ENCODE measurements around the gene AGAP1. TPM values are rescaled to one million over a fixed set of nuclear protein-coding genes. Genes with fewer than 3 reads are reported as not detected.

AGAP1 gene
- total and polyA plus RNA-seq, 2 donors (not counting 3 experiments of a cell fraction or from before 2014, with no cell fraction given) = 10.2 to 20.9 TPM

GRCh38 chr2:235806986-235807750, 313.3 kb downstream of the AGAP1 start:
- no peak overlapping the region for H3K9ac ChIP-seq (replicated peaks; ENCODE audit: extremely low read depth, insufficient read depth, low read length)
- CTCF ChIA-PET = interaction anchor here (3.7 to 4.2 kb wide), 2 partner anchors 371 to 374 kb away, joined by 19 to 22 read pairs; no protein-coding TSS in a partner anchor
- H3K4me1 ChIP-seq (ENCODE audit: control insufficient read depth, extremely low read depth, insufficient read depth, low read length) = no peaks in the 10 kb centered on the region
- POLR2A ChIA-PET = no interaction called here
- no peaks in the 10 kb centered on the region for H3K79me2 ChIP-seq (ENCODE audit: control insufficient read depth, insufficient read depth, low read length)
- no peak overlapping the region for H2AFZ ChIP-seq (ENCODE audit: low read depth, low read length)
- dilution Hi-C loops (cut with MboI; ENCODE audit: extremely low pct_ligation_motif_present, low sequenced_read_pairs) = no loop called here
- H3K27ac ChIP-seq (ENCODE audit: insufficient read depth, low read depth, low read length) = no peak overlapping the region
- intact Hi-C loops (cut with micrococcal nuclease) = no loop called here
- H3K9me1 ChIP-seq (replicated peaks; ENCODE audit: control insufficient read depth, extremely low read depth, insufficient read depth, low read length) = no peaks in the 10 kb centered on the region
- H3K9me3 ChIP-seq (replicated peaks; ENCODE audit: control insufficient read depth, insufficient read depth, low read length) = no peaks in the 10 kb centered on the region
- TF ChIP-seq POLR2A (IDR thresholded peaks at IDR 0.05; ENCODE audit: low read depth, low read length) (no peak), CTCF (IDR thresholded peaks at IDR 0.05; ENCODE audit: extremely low read depth in 1 of 2, insufficient read depth in 1 of 2, low read depth in 1 of 2, low read length in 2 of 2) (no peak), GATA2 (IDR thresholded peaks at IDR 0.05; ENCODE audit: insufficient read depth, insufficient read length, low read depth, low read length) (no peak), MYC (IDR thresholded peaks at IDR 0.05; ENCODE audit: low read depth, low read length) (no peak), EZH2 (IDR thresholded peaks at IDR 0.05; ENCODE audit: borderline replicate concordance, low read depth, low read length, severe bottlenecking) (no peak), MAX (IDR thresholded peaks at IDR 0.05; ENCODE audit: insufficient read depth, insufficient read length) (no peak), FOS (IDR thresholded peaks at IDR 0.05; ENCODE audit: borderline replicate concordance, insufficient read depth, low read length) (no peak), JUN (IDR thresholded peaks at IDR 0.05; ENCODE audit: borderline replicate concordance, insufficient read depth, insufficient read length, low read depth) (no peak), POLR2AphosphoS5 (IDR thresholded peaks at IDR 0.05; ENCODE audit: insufficient read depth, low read depth, low read length) (no peak)
- no peak overlapping the region for H3K4me2 ChIP-seq (ENCODE audit: insufficient read depth, low read length)
- BruUV-seq (replicated peaks) = no TSS peak
- FAIRE-seq (no peak), DNase-seq (ENCODE audit: low read depth, low spot score) (no peak)
- no peak overlapping the region for H3K4me3 ChIP-seq (replicated peaks in 1 of 3; ENCODE audit: insufficient read depth in 1 of 3, low read depth in 1 of 3, low read length in 3 of 3)
- no peaks in the 10 kb centered on the region for H3K27me3 ChIP-seq (ENCODE audit: control insufficient read depth in 2 of 2, insufficient read depth in 2 of 2, low read length in 2 of 2)
- H4K20me1 ChIP-seq (replicated peaks; ENCODE audit: control insufficient read depth, extremely low read depth, insufficient read depth, low read length) = no peaks in the 10 kb centered on the region
- H3K36me3 ChIP-seq (ENCODE audit: control insufficient read depth in 2 of 2, extremely low read depth in 1 of 2, insufficient read depth in 2 of 2, low read length in 2 of 2) = peaks cover 0 to 2% of the 10 kb centered on the region in 2 experiments

Measured in endothelial cell of umbilical vein (primary cell).